ENCODE data around the gene PCDHB8. TPM values are rescaled to one million over a fixed set of nuclear protein-coding genes. Genes with fewer than 3 reads are reported as not detected.
"Not testable (repeated sequence)": the region's sequence is repeated elsewhere in the genome, so short reads cannot be mapped to it uniquely, and the experiment has no call there.

PCDHB8 gene
- total RNA-seq, result 1 to 10 TPM in 1 of 6 donors, under 1 TPM in 3, not detected in 2; 0.83 to 2.1 (median 0.96) TPM

GRCh38 chr5:141177577-141178191 is at the start of gene PCDHB8:
Gene PCDHB8 (plus strand): TSS chr5:141177790. CDS start chr5:141178035, 245 bp downstream.
- H3K27me3 ChIP-seq, H3K36me3 ChIP-seq, H3K4me1 ChIP-seq, DNase-seq, H3K4me3 ChIP-seq, H3K27ac ChIP-seq: not testable (repeated sequence)
- 30 to 32% methylated on average over 14 of the region's 18 CpGs for WGBS, 2 donors
- peak in 1 of 2 donors; percentile 47 for ATAC-seq (ENCODE audit: low FRiP score in 2 of 2)
- peaks cover 17 to 56% (median 39%) of the 10 kb centered on the region in 4 donors for H3K9me3 ChIP-seq

DNA sequence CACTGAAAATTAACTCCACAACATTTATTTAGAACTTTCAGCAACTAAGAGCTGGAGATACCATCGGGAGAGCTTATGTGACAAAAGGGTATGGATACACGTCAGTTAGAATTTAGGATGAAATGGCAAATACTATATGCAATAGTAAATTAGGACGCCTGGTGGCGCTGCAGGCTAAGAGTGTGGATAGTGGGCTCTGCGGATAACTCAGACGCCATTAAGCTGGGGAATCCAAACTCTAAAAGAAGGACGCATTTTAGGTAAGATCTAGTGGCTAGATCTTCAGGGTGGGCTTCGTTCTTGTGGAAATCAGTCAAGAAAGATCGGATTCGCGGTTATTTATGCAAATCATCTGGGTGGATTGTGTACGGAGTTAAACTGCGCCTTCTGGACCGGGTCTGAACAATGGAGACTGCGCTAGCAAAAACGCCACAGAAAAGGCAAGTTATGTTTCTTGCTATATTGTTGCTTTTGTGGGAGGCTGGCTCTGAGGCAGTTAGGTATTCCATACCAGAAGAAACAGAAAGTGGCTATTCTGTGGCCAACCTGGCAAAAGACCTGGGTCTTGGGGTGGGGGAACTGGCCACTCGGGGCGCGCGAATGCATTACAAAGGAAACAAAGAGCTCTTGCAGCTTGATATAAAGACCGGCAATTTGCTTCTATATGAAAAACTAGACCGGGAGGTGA is 42.4 kb upstream of the PCDHB8 start, which contains the start of gene PCDHB5:
Gene PCDHB5 (plus strand): TSS at position 177 of the 688 bp plus-strand sequence. CDS start 229 bp downstream, at position 406.
- 23% methylated on average over 22 of the region's 22 CpGs for WGBS, 2 donors
- no peaks in the 10 kb centered on the region for H3K4me1 ChIP-seq
- H3K9me3 ChIP-seq, result peaks cover 8 to 49% (median 37%) of the 10 kb centered on the region in 4 donors
- H3K36me3 ChIP-seq, result no peaks in the 10 kb centered on the region
- H3K27me3 ChIP-seq, result no peaks in the 10 kb centered on the region
- ATAC-seq (ENCODE audit: low FRiP score in 2 of 2) (no peak), DNase-seq (no peak)
- TF ChIP-seq, protein P1, sequence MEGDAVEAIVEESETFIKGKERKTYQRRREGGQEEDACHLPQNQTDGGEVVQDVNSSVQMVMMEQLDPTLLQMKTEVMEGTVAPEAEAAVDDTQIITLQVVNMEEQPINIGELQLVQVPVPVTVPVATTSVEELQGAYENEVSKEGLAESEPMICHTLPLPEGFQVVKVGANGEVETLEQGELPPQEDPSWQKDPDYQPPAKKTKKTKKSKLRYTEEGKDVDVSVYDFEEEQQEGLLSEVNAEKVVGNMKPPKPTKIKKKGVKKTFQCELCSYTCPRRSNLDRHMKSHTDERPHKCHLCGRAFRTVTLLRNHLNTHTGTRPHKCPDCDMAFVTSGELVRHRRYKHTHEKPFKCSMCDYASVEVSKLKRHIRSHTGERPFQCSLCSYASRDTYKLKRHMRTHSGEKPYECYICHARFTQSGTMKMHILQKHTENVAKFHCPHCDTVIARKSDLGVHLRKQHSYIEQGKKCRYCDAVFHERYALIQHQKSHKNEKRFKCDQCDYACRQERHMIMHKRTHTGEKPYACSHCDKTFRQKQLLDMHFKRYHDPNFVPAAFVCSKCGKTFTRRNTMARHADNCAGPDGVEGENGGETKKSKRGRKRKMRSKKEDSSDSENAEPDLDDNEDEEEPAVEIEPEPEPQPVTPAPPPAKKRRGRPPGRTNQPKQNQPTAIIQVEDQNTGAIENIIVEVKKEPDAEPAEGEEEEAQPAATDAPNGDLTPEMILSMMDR (IDR thresholded peaks at IDR 0.05), result peak in 1 of 6 experiments; percentile 8
- no peak for TF ChIP-seq POLR2A (IDR thresholded peaks at IDR 0.05)
- H3K4me3 ChIP-seq, result peak within 1 kb of the TSS in 3 of 4 donors; percentile 32 to 39 (median 39)
- peak within 1 kb of the TSS in 1 of 4 donors; percentile 36 for H3K27ac ChIP-seq

- peak overlapping the region in 3 of 4 donors; percentile 32 to 39 (median 39) for H3K4me3 ChIP-seq
- peak in 1 of 2 donors; percentile 39 for DNase-seq
- TF ChIP-seq POLR2AphosphoS5 (IDR thresholded peaks at IDR 0.05) (no peak), EP300 (IDR thresholded peaks at IDR 0.05) (no peak)
- TF ChIP-seq, protein P1 (IDR thresholded peaks at IDR 0.05), result no peak
- ATAC-seq (ENCODE audit: low FRiP score in 2 of 2), result no peak
- H3K36me3 ChIP-seq, result no peaks in the 10 kb centered on the region
- no peaks in the 10 kb centered on the region for H3K4me1 ChIP-seq
- 43 to 50% methylated on average over 19 of the region's 19 CpGs for WGBS, 2 donors
- no peak overlapping the region for H3K27ac ChIP-seq
- no peaks in the 10 kb centered on the region for H3K27me3 ChIP-seq
- H3K9me3 ChIP-seq, result peaks cover 8 to 52% (median 37%) of the 10 kb centered on the region in 4 donors
Measured at GRCh38 chr5:141135718-141136266, 41.8 kb upstream of the PCDHB8 start.

DNA sequence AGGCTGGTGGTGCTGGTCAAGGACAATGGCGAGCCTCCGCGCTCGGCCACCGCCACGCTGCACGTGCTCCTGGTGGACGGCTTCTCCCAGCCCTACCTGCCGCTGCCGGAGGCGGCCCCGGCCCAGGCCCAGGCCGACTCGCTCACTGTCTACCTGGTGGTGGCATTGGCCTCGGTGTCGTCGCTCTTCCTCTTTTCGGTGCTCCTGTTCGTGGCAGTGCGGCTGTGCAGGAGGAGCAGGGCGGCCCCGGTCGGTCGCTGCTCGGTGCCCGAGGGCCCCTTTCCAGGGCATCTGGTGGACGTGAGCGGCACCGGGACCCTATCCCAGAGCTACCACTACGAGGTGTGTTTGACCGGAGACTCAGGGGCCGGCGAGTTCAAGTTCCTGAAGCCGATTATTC is 40.2 kb upstream of the PCDHB8 start:
- not testable (repeated sequence) for H3K27ac ChIP-seq; H3K36me3 ChIP-seq; H3K4me3 ChIP-seq; H3K4me1 ChIP-seq; H3K27me3 ChIP-seq; ATAC-seq (ENCODE audit: low FRiP score in 2 of 2)
- H3K9me3 ChIP-seq, result peaks cover 8 to 52% (median 37%) of the 10 kb centered on the region in 4 donors
- 48% methylated on average over 19 of the region's 34 CpGs; no CpG with 5 or more reads in 1 of the 2 donors for WGBS, 2 donors
- DNase-seq, result peak in 1 of 2 donors; percentile 71

GRCh38 chr5:141149812-141150211 is 27.8 kb upstream of the PCDHB8 start, which contains the start of gene PCDHB6:
Gene PCDHB6 (plus strand): TSS chr5:141150057. CDS start chr5:141150258, 201 bp downstream.
- no peak within 1 kb of the TSS for H3K27ac ChIP-seq
- no peaks in the 10 kb centered on the region for H3K36me3 ChIP-seq
- peaks cover 16 to 43% (median 28%) of the 10 kb centered on the region in 4 donors for H3K9me3 ChIP-seq
- peak within 1 kb of the TSS in 1 of 4 donors; percentile 17 for H3K4me3 ChIP-seq
- ATAC-seq (ENCODE audit: low FRiP score in 2 of 2) (no peak), DNase-seq (no peak)
- TF ChIP-seq POLR2AphosphoS5 (IDR thresholded peaks at IDR 0.05), result no peak
- no peak for TF ChIP-seq POLR2A (IDR thresholded peaks at IDR 0.05)
- TF ChIP-seq, protein P1 (IDR thresholded peaks at IDR 0.05), result peak in 1 of 6 experiments; percentile 12
- H3K27me3 ChIP-seq, result no peaks in the 10 kb centered on the region
- no peaks in the 10 kb centered on the region for H3K4me1 ChIP-seq
- 13 to 17% methylated on average over 18 of the region's 18 CpGs for WGBS, 2 donors

All from upper lobe of left lung (tissue), 6 donors.